Measurements from ENCODE around the gene SUGCT.

SUGCT gene

DNA sequence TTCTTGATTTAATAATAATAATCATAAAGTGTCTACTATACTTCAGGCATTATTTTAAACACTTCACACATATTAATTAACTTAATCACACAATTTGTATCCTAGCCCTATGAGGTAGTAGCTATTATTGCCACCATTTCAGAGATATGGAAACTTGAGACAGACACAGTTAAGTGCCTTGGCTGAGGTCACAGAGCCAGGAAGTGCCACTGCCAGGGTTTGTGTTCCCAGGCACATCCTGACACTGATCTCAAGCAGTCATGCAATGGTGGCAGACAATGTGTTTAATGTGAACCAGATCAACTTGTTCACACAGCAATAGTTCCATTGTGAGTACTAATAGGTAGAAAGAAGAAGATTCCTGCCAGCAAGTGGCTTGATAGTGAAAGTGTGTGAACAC, 666.0 kb downstream of the SUGCT start:
- no peak for DNase-seq

DNA sequence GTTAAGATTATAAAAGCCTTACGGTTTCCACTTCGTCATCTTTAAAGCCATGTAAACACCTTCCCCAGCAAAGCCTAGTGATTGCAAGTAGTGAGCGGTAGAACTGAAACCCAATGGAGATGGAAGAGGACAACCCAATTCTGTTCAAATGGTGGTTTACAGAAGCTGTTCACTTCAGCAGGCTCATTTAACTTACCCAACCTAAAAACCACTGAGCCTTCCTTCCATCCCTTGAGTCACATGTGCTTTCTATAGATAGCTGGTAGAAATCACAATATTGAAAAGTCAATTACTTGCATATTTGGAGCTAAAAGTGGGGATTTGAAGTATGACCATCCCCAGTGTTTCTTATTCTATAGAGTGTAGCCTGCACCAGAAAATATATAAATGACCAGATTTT, 667.7 kb downstream of the SUGCT start:
- no peak for DNase-seq

DNA sequence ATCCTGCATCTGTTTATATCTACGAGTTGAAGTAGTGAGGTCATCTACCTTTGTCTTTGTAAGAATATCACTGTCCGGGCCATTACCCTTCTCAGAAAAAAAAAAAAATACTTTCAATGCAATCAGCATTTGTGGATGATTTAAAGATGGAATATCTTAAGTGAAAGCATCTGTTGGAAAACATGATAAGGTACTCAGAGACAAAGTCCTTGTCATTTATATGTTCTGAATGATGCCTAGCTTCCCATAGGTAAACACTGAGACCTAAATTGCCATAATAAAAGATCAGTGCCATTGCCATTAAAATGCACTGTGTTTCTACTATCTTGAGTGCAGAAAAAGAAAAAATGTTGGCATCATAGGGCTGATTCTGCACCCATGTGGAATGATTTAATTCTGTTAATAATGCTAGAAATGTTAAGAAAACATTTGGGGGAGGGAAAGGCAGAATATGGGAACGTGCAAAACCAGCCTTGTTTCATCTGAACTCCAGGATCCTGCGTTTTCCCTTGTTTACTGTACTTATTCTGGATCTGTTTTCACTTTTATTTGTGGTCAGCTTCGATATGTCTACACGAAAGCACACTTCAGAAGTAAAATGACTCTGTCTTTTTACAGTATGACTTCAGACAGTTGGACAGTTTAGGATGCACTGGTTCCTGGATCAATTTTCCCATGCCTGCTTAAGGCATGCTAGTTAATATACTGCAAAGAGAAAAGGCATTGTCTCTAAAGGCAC, 669.8 kb downstream of the SUGCT start:
- no peak for DNase-seq

DNA sequence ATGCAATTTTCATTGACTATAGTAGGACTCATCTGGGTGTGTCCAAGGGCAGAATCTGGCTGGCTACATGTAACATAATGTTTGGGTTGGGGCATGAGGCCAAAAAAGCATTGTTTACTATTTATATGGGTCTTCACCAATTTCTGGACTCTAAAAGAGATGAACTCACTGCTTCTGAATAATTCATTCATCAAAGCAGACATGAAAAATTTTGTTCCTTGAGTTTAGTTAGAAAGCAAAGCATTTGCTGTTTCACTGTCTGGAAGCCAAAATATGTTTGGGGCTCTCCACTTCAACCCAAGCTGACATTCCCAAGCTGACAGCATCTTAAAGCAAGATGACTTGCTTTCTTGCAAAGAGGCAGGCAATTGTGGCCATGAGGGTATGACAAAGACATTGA, 670.6 kb downstream of the SUGCT start:
- no peak for DNase-seq

DNA sequence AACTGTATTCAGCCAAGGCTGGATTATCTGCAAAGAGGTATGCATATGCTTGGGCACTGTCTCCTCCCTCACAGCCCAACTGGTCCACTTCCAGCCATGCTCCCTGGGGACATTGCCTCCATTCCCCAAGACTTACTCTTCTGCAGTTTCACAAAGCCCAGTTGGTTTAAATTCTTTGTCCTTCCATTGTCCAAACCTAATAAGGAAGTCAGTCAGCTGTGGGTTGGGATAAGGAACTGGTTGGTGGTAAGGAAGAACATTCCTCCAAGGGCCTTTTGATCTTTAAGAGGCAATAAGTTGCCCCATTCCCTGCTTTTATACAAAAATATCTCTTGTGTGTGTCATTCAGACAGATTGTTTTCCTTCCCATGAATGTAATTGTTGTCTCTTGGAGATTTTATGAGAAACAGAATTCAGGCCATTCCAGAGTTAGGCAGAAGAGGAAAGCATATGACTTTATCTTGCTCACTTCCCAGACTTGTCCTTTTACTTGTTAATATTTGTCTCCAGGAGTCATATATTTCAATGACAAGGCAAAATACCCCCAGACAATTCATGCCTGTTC, 673.7 kb downstream of the SUGCT start:
- no peak for DNase-seq

DNA sequence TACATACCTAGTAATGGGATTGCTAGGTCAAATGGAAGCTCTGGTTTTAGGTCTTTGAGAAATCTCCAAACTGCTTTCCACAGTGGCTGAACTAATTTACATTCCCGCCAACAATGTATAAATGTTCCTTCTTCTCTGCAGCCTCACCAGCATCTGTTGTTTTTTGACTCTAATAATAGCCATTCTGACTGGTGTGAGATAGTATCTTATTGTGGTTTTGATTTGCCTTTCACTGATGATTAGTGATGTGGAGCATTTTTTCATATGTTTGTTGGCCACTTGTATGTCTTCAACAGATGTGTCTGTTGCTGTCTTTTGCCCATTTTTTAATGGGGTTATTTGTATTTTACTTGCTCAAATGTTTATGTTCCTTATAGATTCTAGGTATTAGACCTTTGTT, 675.5 kb downstream of the SUGCT start:
- DNase-seq: no peak

DNA sequence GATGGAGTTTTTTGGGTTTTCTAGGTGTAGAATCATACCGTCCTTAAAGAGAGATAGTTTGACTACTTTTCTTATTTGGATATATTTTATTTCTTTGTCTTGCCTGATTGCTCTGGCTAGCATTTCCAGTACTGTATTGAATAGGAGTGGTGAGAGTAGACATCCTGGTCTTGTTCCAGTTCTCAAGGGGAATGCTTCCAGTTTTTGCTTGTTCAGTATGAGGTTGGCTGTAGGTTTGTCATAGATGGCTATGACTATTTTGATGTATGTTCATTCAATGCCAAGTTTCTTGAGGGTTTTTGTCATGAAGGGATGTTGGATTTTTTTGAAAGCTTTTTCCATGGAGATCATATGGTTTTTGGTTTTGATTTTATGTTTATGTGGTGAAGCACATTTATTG, 676.9 kb downstream of the SUGCT start:
- no peak for DNase-seq

DNA sequence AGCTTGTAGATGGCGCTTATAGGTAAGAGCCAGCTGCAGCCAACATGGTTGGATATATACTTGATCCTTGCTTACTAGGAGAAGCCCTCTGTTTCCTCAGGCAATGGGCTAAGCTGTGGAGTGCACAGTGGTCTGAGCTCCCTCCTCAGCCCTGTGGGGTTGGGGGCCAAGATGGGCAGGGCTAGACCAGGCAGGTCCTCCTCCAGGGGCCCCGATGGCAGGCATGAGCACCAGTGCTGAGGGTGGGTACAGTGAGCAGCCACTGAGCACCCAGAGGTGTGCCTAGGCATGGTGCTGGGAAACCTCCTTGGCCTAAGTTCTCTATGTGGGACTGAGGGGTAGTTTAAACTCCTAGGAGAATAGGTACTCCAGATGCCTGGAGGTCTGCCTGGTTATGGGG, 680.2 kb downstream of the SUGCT start:
- no peak for DNase-seq

DNA sequence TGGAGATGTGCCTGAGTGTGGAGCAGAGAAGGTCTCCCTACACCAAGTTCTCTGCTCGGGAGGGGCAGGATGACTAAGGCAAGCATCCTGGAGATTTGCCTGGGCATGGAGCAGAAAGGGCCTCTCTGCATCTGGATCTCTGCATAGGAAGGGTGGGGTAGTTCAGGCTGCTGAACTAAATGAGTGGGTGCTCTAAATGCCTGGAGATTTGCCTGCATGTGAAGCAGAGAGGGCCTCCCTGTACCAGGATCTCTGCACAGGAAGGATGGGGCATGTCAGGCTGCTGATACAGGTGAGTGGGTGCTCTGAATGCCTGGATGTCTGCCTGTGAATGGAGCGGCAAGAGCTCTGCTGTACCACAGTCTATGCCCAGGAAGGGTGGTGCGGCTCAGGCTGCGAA, 680.7 kb downstream of the SUGCT start:
- DNase-seq: no peak

DNA sequence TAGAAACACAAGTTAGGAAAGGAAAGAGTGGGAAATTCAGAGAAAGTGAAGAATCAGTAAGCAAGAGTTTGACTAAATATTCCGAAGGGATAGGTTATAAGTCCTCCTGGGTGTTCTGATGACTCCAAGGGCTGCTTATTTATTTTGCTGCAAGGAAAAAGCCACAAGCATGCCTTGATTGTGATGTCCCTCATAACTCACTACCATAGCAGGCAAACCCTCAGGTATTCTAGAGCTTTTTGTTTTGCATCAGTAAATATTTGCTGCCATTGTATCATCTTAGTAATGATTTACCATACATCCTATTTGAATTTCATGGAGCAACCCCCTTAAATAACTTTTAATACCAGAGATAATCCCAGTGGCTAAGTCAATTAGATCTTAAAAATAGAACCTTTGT, 688.1 kb downstream of the SUGCT start:
- no peak for DNase-seq

DNA sequence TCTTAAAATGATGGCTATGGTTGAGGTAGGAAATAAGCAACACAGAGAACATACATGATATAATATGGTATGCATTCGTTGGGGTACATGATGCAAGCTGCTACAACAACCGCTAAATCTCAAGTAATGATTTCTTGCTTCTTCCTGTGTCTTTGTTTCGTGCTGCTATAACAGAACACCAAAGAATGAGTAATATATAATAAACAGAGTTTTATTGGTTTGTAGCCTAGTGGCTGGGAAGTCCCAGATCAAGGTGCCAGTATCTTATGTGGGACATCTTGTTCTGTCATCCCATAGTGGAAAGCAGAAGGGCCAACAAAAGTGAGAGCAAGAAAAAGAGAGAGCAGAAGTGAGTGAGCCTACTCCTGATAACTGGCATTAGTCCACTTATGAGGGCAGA, 689.7 kb downstream of the SUGCT start:
- no peak for DNase-seq

DNA sequence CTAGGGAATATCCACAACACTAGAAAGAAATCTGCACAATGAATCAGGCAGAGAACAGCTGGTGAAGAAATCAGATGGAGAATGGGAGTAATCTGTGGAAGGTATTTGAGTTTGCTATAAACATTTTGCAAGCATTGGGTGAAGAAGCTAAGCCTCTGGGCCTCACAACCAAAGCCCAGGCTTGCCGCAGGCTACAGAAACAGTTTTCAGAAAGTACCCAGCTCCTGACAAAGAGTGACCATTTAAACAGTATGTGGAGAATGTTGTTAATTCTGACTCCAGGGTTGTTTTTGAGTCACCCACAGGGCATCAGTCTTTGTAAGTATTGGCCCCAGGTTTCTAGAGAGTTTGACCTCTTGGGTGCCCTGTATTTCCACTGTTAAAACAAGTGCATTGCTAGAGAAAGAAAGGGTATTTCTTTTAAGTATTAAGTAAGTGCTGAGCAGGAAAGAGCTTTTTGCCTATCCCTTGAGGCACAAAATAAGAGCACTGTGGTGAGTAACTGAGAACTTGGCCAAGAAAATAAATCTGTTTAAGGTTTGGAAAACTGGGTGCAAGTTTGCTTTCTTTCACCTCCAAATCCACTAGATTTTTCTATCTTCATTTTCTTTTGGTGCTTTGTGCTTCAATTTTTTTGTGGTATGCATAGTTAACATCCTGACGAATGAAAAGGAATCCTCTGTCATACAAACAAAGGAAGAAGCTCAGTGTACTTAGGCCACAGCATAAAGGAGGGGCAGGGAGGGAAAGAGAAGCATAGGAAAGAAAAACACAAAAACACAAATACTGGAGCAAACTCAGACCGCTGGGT, 691.8 kb downstream of the SUGCT start:
- no peak for DNase-seq

DNA sequence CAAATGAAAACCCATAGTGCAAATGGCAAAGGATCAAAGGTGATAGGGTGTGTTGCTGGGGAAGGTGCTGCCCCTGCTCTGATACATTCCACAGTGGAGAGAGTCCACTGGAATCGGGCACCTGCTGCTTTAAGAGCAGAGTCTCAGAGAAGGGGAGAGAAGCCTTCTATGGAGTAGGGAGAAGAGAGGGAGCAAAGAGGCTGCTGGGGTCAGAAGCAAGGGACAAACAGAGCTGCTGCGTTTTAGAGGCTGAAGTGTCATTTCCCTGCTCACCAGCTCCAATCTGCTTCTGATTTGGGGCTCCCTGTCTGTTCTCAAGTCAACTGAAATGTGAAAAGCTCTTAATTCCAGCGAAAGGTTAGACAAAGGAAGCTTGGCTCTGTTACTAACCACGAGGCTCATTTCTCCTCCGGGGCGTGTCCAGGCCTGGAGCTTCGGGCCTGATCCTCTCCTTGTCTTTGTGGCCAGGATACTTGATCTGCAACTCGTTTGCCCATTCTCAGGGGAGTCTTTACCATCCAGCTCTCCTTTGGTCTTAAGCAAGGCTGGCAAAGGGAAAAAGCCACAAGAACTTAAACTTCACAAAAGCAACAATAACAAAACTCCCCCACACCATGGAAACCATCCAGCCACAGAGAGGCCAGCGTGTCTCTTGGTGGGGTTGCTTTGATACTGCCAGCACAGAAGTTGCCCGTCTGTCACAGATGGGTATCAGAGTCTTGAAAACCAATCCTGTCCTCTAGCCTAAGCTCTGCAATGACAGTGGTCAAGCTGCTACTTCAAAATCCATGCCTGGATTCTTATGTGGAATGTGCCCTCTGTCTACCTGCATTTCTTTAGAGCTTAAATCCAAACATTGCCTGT, 692.6 kb downstream of the SUGCT start:
- no peak for DNase-seq

DNA sequence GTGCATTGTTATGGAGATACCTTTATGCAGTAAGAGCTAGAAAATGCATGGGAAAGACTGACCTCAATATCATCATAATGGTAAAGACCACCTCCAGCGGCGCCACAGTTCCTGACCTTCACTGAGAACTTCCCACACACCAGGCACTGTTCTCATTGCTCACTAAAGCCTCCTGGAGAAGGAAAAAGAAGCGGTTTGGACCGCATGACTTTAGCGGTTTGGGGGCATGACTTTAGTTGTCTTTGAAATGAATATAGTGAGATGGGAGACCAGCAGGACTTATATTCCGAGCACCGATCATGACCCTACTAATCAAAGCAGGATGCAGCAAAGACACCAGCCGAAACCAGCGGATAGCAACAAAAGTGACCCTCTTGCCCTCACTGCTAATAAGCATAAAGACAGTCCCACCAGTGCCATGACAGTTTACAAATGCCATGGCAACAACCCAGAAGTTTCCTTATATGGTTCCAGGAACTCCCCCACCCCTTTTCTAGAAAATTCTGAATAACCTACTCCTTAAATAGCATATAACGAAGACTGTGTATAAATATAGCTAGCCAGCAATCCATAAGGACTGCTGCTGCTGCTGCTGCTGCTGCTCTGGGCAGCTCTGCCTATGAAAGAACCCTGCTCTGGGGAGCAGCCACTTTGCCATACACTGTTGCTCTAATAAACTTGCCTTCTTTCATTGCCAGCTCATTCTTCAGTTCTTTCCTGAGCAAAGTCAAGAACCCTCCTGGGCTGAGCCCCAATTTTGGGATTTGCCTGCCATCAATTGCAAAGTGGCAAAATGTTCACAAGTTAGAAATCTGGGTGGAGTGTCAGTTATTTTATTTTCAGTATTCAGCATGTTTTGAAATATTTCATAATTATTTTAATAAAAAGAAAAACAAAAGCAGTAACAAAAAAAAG, 694.1 kb downstream of the SUGCT start:
- no peak for DNase-seq

DNA sequence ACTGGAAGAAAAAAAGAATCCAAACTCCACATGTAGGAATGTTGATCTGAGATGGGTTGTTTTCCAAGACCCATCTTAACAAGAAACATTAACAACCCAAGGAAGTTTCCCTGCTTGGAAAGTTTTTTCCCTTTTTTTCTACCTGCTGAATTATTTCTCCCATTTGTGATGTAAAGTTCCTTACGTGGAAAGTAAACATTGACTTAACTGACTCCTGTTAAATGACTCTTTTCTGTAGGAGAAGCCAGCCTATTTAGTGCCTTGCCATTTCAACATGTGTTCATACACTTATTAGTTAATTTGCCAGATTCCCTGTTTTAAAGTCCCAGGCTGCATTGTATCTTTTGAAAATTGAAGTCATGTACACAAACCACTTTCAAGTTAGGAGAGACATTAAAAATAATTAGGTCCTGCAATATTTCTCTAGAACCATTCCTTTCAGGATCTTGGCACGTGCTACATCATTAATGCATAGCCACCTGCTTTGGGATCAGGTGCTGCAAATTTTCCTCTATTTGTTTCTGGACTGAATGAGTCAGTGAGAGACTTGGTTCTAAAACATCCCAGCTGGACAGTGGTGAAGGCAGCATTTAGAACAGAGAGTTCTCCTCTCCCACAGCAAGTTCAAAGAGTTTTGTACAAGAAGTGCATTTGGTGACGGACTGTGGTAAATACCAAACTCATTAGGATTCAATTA, 698.5 kb downstream of the SUGCT start:
- DNase-seq: no peak

DNA sequence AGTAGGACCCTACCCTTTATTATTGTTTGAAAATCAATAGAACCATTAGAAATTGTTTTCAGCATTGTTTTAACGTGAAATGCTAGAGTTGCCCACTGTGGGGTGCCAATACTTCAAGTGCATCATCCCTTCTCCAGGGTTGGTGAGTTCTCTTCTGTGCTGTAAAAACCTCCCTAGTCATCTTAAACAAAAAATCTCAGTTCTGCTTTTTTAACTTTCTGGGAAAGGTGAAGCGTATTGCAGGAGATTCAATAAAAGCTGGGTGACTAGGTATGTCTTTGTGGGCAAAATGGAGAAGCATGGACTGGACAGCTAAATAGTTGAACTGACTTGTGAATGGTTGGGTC, 699.1 kb downstream of the SUGCT start:
- no peak for DNase-seq

DNA sequence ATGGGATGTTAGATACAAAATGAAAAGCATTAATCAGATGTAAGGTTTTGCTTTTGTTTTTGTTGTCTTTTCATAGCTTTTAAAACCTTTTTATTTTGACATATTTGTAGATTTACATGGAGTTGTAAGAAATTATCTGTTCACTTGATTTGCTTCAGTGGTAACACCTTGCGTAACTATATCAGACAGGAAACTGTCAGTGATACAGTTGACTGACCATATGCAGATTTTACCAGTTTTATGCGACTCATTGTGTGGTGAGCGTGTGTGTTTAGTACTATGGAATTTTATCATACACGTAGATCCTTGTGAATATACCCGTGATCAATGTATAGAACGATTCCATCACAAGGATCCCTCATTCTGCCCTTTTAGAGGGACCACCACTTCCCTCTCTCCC, 701.4 kb downstream of the SUGCT start:
- no peak for DNase-seq

DNA sequence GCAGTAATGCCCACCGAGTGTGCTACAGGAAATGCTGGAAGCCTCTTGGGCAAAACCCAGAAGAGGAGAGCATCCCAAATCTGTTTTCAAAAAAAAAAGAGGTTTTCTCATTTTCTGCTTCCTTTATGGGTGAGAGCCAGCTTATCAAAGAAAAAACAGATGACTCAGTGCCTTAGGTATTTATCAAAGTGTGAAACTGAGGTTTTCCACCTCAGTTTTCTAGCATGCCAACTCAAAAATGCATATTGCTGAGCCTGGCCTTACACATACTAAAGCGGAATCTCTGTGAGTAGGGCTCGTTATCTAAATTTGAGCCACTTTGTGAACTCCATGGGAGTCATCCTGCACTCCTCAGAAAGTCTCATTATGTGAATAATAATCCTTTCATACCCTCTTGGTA, 705.1 kb downstream of the SUGCT start:
- no peak for DNase-seq

DNA sequence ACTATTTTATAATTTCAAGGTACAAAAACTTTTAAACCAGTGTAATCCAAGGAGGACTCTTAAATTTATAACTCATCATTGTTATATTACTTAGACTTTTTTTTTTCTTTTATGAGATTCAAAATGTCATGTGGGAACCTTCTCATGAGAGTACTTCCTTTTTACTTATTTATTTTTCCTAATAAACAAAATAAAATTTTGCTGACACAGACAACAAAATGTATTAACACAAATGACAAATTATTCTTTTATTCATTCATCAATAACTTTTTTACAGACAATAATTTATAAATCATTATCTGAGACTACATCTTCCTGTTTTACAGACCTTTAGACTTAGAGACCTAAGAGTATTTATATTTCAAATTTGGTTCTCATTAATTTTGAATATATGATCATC, 706.2 kb downstream of the SUGCT start:
- DNase-seq: no peak

DNA sequence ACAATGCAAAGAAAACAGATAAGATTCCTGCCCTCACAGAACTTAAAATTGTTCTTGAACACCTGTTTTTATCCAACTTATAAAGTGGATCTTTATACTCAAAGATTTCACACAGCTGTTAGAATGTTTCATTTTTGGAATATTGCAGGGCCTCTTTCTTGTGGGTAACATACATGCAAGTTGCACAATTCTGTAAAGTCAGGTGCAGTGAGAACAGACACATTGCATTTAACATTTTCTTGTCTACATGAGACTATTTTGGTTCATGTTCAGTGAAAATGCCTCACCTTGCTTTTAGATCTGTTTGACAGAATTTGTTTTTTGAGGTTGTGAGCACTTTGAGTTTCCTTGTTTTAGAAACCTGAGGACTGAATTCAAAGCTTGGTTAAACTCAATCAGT, 707.8 kb downstream of the SUGCT start:
- no peak for DNase-seq

DNA sequence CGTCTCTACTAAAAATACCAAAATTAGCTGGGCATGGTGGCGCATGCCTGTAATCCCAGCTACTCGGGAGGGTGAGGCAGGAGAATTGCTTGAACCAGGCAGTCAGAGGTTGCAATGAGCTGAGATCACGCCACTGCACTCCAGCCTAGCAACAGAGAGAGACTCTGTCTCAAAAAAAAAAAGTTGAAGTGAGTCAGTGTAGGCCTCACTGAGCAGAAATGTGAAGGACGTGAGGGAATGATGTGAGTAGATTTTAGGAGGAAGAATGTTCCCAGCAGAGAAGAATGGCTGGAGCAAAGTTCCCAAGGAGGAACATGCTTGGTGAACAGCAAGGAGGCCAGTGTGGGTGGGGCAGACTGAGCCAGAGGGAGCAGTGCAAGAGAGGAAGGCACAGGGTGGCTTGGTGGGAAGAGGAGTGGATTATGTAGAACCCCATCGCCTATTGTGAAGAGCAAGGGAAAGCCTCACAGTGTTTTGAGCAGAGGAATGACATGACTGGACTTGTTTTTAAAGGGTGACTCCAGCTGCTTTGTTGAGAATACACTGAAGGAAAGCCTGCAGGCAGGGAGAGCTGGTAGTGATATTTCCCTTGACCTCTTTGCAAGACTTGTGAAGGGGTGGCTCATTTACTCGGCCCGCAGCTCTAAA, 708.7 kb downstream of the SUGCT start:
- no peak for DNase-seq
